Neural cell (in vitro differentiated cells): ENCODE measurements around the gene TBC1D5. TPM values are rescaled to one million over a fixed set of nuclear protein-coding genes. Genes with fewer than 3 reads are reported as not detected.

Source experiments
- H2AFZ ChIP-seq: fragments of 200-600, 300-800 bp; sonication (generic), shearing (Covaris generic); 2 replicates; pipeline ENCODE4 v1.6.0; 2014; ENCODE audit warnings: low read depth, mild to moderate bottlenecking, antibody characterized with exemption, low read length, moderate library complexity
- H3F3A ChIP-seq: fragments of 200-600 bp; shearing (Covaris generic); 2 replicates; pipeline ENCODE4 v1.6.1; 2016; ENCODE audit warnings: mild to moderate bottlenecking, moderate library complexity, mixed read lengths, antibody characterized with exemption, low read length; ENCODE audit not compliant: insufficient read depth, poor library complexity, severe bottlenecking
- H3K27ac ChIP-seq: fragments of 200-600, 300-800 bp; sonication (generic), shearing (Covaris generic); 2 replicates; pipeline ENCODE4 v1.5.1; 2014; ENCODE audit warnings: mild to moderate bottlenecking, low read length, moderate library complexity
- H3K27me3 ChIP-seq: fragments of 300-800, 200-600 bp; sonication (generic), shearing (Covaris generic); 2 replicates; pipeline ENCODE4 v1.6.0; 2014; ENCODE audit warnings: mild to moderate bottlenecking, low read depth, low read length, moderate library complexity; ENCODE audit not compliant: insufficient read depth
- H3K36me3 ChIP-seq: fragments of 300-800, 200-600 bp; sonication (generic), shearing (Covaris generic); 2 replicates; pipeline ENCODE4 v1.5.1; 2014; ENCODE audit warnings: mild to moderate bottlenecking, antibody characterized with exemption, low read length, moderate library complexity; ENCODE audit not compliant: insufficient read depth
- H3K4me2 ChIP-seq: fragments of 300-800, 200-600 bp; sonication (generic), shearing (Covaris generic); 2 replicates; pipeline ENCODE4 v1.6.0; 2014; ENCODE audit warnings: mild to moderate bottlenecking, low read length
- H3K4me3 ChIP-seq: fragments of 300-800, 200-600 bp; sonication (generic), shearing (Covaris generic); 2 replicates; pipeline ENCODE4 v1.5.1; 2014; ENCODE audit warnings: mild to moderate bottlenecking, low read length, moderate library complexity
- H3K79me2 ChIP-seq: fragments of 200-600 bp; shearing (Covaris generic); replicated peaks from 2 replicates; pipeline ENCODE4 v1.6.0; 2014; ENCODE audit warnings: mild to moderate bottlenecking, low read length, moderate library complexity; ENCODE audit not compliant: insufficient read depth
- H3K9ac ChIP-seq: fragments of 300-800, 200-600 bp; sonication (generic), shearing (Covaris generic); 2 replicates; pipeline ENCODE4 v1.6.1; 2016; ENCODE audit warnings: mild to moderate bottlenecking, low read length, mixed read lengths
- H3K9me2 ChIP-seq: fragments of 200-600 bp; shearing (Covaris generic); 2 replicates; pipeline ENCODE4 v1.6.1; 2016; ENCODE audit warnings: mild to moderate bottlenecking, low read length, mixed read lengths; ENCODE audit not compliant: insufficient read depth
- H3K9me3 ChIP-seq: fragments of 200-600, 300-800 bp; sonication (generic), shearing (Covaris generic); 2 replicates; pipeline ENCODE4 v1.6.1; 2016; ENCODE audit warnings: mild to moderate bottlenecking, mixed run types, low read length, moderate library complexity, mixed read lengths
- H4K20me1 ChIP-seq: fragments of 200-600 bp; shearing (Covaris generic); 2 replicates; pipeline ENCODE4 v1.6.1; 2016; ENCODE audit warnings: mild to moderate bottlenecking, mixed run types; ENCODE audit not compliant: insufficient read depth
- EP300 ChIP-seq: fragments of 450-650 bp; conservative IDR thresholded peaks from 2 replicates; pipeline ENCODE4 v1.6.1; 2014; ENCODE audit warnings: antibody characterized with exemption, mild to moderate bottlenecking, moderate library complexity; ENCODE audit not compliant: poor library complexity, severe bottlenecking
- EZH2 ChIP-seq: fragments of 200-600, 300-800 bp; shearing (Covaris generic), sonication (generic); IDR thresholded peaks from 2 replicates; pipeline ENCODE4 v1.6.1; 2014; ENCODE audit warnings: antibody characterized with exemption, low read length, borderline replicate concordance, mild to moderate bottlenecking; ENCODE audit not compliant: insufficient read depth, poor library complexity, severe bottlenecking
- MXI1 ChIP-seq: fragments of 450-650 bp; conservative IDR thresholded peaks from 2 replicates; pipeline ENCODE4 v1.6.1; 2014; ENCODE audit warnings: antibody characterized with exemption, mild to moderate bottlenecking; ENCODE audit not compliant: poor library complexity, severe bottlenecking
- POLR2AphosphoS5 ChIP-seq: IDR thresholded peaks from 2 replicates; pipeline ENCODE4 v1.6.1; 2012
- RAD21 ChIP-seq: fragments of 450-650 bp; conservative IDR thresholded peaks from 2 replicates; pipeline ENCODE4 v1.6.1; 2014; ENCODE audit warnings: antibody characterized with exemption, mild to moderate bottlenecking, moderate library complexity
- SMC3 ChIP-seq: fragments of 450-650 bp; conservative IDR thresholded peaks from 2 replicates; pipeline ENCODE4 v1.6.1; 2014; ENCODE audit warnings: antibody characterized with exemption, mild to moderate bottlenecking, moderate library complexity; ENCODE audit not compliant: poor library complexity
- TAF1 ChIP-seq: IDR thresholded peaks from 2 replicates; pipeline ENCODE4 v1.6.1; 2012; ENCODE audit warnings: low read depth
- polyA plus RNA-seq: library from polyadenylated mRNA; depleted of rRNA; stranded (reverse); fragments of >200 nt; gene quantifications from 2 replicates; pipeline ENCODE4 v1.2.3, GENCODE V29; 2014
- TF ChIP-seq, protein P1 (sequence below): IDR thresholded peaks from 2 replicates; pipeline ENCODE4 v1.6.1; 2012; ENCODE audit warnings: borderline replicate concordance
- TF ChIP-seq, protein P2 (sequence below): fragments of 450-650 bp; IDR thresholded peaks from 2 replicates; pipeline ENCODE4 v1.5.1; 2014; ENCODE audit warnings: antibody characterized with exemption, mild to moderate bottlenecking, moderate library complexity; ENCODE audit not compliant: poor library complexity, severe bottlenecking

TBC1D5 gene
- polyA plus RNA-seq, 1 donor from 2014 or later, result 28.3 TPM

DNA sequence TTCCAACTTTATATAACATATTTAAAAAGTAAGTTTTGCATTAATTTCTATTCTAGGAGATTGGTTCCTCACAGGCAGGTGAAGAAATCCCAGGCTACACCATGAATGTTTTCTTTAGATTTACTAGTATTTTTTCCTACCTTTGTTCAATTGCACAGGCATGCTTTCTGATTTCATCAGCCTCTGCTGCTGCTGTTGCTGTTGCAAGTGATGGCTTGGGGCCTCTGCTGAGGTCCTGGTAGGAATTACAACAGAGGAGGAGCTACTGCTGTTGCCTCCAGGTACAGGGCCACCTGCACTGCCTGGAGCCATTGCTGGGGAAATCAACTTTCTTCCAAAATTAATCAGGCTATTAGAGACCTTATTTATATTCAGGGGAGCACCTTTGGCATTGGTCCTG lies 504.4 kb downstream of the TBC1D5 start:
- Histone ChIP-seq H3K79me2 (no peaks in the 10 kb centered on the region), H3F3A (no peaks in the 10 kb centered on the region), H3K27ac (no peak overlapping the region), H3K4me3 (no peak overlapping the region), H3K36me3 (no peaks in the 10 kb centered on the region), H3K27me3 (no peaks in the 10 kb centered on the region), H3K9me2 (no peaks in the 10 kb centered on the region), H3K9ac (no peak overlapping the region), H4K20me1 (no peaks in the 10 kb centered on the region), H2AFZ (no peak overlapping the region), H3K4me2 (no peak overlapping the region), H3K9me3 (no peaks in the 10 kb centered on the region)
- TF ChIP-seq RAD21, result no peak
- TF ChIP-seq EZH2, result no peak
- TF ChIP-seq, protein P1, sequence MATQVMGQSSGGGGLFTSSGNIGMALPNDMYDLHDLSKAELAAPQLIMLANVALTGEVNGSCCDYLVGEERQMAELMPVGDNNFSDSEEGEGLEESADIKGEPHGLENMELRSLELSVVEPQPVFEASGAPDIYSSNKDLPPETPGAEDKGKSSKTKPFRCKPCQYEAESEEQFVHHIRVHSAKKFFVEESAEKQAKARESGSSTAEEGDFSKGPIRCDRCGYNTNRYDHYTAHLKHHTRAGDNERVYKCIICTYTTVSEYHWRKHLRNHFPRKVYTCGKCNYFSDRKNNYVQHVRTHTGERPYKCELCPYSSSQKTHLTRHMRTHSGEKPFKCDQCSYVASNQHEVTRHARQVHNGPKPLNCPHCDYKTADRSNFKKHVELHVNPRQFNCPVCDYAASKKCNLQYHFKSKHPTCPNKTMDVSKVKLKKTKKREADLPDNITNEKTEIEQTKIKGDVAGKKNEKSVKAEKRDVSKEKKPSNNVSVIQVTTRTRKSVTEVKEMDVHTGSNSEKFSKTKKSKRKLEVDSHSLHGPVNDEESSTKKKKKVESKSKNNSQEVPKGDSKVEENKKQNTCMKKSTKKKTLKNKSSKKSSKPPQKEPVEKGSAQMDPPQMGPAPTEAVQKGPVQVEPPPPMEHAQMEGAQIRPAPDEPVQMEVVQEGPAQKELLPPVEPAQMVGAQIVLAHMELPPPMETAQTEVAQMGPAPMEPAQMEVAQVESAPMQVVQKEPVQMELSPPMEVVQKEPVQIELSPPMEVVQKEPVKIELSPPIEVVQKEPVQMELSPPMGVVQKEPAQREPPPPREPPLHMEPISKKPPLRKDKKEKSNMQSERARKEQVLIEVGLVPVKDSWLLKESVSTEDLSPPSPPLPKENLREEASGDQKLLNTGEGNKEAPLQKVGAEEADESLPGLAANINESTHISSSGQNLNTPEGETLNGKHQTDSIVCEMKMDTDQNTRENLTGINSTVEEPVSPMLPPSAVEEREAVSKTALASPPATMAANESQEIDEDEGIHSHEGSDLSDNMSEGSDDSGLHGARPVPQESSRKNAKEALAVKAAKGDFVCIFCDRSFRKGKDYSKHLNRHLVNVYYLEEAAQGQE, result no peak
- TF ChIP-seq, protein P2, sequence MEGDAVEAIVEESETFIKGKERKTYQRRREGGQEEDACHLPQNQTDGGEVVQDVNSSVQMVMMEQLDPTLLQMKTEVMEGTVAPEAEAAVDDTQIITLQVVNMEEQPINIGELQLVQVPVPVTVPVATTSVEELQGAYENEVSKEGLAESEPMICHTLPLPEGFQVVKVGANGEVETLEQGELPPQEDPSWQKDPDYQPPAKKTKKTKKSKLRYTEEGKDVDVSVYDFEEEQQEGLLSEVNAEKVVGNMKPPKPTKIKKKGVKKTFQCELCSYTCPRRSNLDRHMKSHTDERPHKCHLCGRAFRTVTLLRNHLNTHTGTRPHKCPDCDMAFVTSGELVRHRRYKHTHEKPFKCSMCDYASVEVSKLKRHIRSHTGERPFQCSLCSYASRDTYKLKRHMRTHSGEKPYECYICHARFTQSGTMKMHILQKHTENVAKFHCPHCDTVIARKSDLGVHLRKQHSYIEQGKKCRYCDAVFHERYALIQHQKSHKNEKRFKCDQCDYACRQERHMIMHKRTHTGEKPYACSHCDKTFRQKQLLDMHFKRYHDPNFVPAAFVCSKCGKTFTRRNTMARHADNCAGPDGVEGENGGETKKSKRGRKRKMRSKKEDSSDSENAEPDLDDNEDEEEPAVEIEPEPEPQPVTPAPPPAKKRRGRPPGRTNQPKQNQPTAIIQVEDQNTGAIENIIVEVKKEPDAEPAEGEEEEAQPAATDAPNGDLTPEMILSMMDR, result no peak
- no peak for TF ChIP-seq MXI1
- TF ChIP-seq SMC3, result no peak
- no peak for TF ChIP-seq TAF1
- no peak for TF ChIP-seq EP300
- no peak for TF ChIP-seq POLR2AphosphoS5

DNA sequence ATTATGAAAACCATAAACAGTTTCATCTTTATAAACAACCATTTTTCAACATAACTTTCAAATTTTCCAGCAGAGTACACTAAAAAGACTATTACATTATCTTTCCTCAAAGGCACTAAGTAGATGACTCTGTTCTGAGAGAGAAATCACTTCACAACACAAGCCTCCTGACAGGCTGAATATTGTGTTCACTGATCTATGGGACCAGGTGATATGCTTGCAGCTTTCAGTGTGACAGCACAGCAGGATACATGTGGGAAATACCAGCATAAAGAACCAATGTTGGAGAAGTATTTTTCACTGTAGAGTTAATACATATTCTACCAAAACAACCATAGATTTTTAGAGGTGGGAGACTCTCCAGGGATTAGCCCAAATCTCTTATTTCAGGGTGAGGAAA lies 507.1 kb downstream of the TBC1D5 start:
- H3K9me2 ChIP-seq, result no peaks in the 10 kb centered on the region
- no peaks in the 10 kb centered on the region for H3K27me3 ChIP-seq
- peak overlapping the region; percentile 32 for H3K4me3 ChIP-seq
- no peaks in the 10 kb centered on the region for H3K79me2 ChIP-seq
- peak overlapping the region; percentile 30 for H3K9ac ChIP-seq
- H3K9me3 ChIP-seq, result no peaks in the 10 kb centered on the region
- H3F3A ChIP-seq, result no peaks in the 10 kb centered on the region
- peak overlapping the region; percentile 36 for H3K4me2 ChIP-seq
- peak overlapping the region; percentile 78 for H3K27ac ChIP-seq
- peak overlapping the region; percentile 5 for H2AFZ ChIP-seq
- TF ChIP-seq, protein P1, result peak; percentile 70
- TF ChIP-seq EZH2, result no peak
- TF ChIP-seq EP300, result peak; percentile 79
- TF ChIP-seq, protein P2, result no peak
- TF ChIP-seq POLR2AphosphoS5, result peak; percentile 83
- TF ChIP-seq RAD21, result peak; percentile 33
- TF ChIP-seq SMC3, result peak; percentile 42
- TF ChIP-seq TAF1, result no peak
- TF ChIP-seq MXI1, result no peak
- H3K36me3 ChIP-seq, result no peaks in the 10 kb centered on the region
- no peaks in the 10 kb centered on the region for H4K20me1 ChIP-seq
